IPS-15b (cell line): ENCODE data around the gene KIF16B.

ENCODE experiments used
- H3K27me3 ChIP-seq: one replicate; pipeline ENCODE4 v1.6.1; 2013; ENCODE audit warnings: low read length; ENCODE audit not compliant: control insufficient read depth, insufficient read depth
- H3K36me3 ChIP-seq: one replicate; pipeline ENCODE4 v1.6.1; 2013; ENCODE audit warnings: low read length; ENCODE audit not compliant: control insufficient read depth, insufficient read depth
- H3K4me1 ChIP-seq: one replicate; pipeline ENCODE4 v1.6.1; 2013; ENCODE audit warnings: mild to moderate bottlenecking, low read length; ENCODE audit not compliant: control insufficient read depth, insufficient read depth
- H3K4me3 ChIP-seq: one replicate; pipeline ENCODE4 v1.5.1; 2013; ENCODE audit warnings: low read depth, low read length
- H3K9ac ChIP-seq: one replicate; pipeline ENCODE4 v1.6.1; 2013; ENCODE audit warnings: low read depth, mild to moderate bottlenecking, low read length
- H3K9me3 ChIP-seq: one replicate; pipeline ENCODE4 v1.6.1; 2013; ENCODE audit warnings: mild to moderate bottlenecking, low read length; ENCODE audit not compliant: control insufficient read depth, insufficient read depth

KIF16B gene

DNA sequence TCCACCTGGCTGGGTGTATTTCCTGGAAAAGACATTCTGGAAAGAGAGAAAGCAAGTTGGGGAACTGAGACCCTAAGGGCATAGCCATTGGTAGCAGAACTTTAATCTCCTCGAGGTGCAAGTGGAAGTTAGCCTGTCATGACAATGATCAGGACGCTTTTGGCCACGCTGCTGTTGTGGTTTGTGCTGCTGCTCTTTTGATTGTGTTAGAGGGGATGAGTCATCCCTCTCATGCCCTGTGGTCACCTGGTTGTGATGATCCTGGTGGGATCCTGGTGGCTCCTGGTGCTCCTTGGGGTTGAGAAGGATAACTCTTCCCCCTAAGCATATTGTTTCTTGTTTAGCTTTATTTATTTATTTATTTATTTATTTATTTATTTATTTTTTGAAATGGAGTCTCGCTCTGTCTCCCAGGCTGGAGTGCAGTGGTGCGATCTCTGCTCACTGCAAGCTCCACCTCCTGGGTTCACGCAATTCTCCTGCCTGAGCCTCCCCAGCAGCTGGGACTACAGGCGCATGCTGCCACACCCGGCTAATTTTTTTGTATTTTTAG, 350.3 kb downstream of the KIF16B start:
- no peak overlapping the region for H3K4me3 ChIP-seq
- no peaks in the 10 kb centered on the region for H3K4me1 ChIP-seq
- H3K27me3 ChIP-seq, result no peaks in the 10 kb centered on the region
- no peak overlapping the region for H3K9ac ChIP-seq
- peaks cover 4% of the 10 kb centered on the region for H3K9me3 ChIP-seq
- no peaks in the 10 kb centered on the region for H3K36me3 ChIP-seq
